Activated CD4-positive, alpha-beta T cell treated with anti-CD3 and anti-CD28 coated beads for 48 hours (primary cell): Measurements from ENCODE around the gene MTMR3.
"Not testable (repeated sequence)": the region's sequence is repeated elsewhere in the genome, so short reads cannot be mapped to it uniquely, and the experiment has no call there.

Experiments used
- DNase-seq: peaks from one replicate; pipeline ENCODE4 v3.0.0-alpha.2; 2020

The MTMR3 gene

GRCh38 chr22:30061094-30061493 lies 178.1 kb downstream of the MTMR3 start:
- DNase-seq = not testable (repeated sequence)

GRCh38 chr22:30062259-30062658 lies 179.3 kb downstream of the MTMR3 start:
- no peak for DNase-seq

- DNase-seq = no peak
These were observed 180.0 kb downstream of the MTMR3 start for GRCh38 chr22:30062950-30063349.

GRCh38 chr22:30064172-30064571 lies 181.2 kb downstream of the MTMR3 start:
- no peak for DNase-seq

GRCh38 chr22:30073743-30074142 lies 190.8 kb downstream of the MTMR3 start:
- DNase-seq = no peak

- no peak for DNase-seq
These were observed 191.2 kb downstream of the MTMR3 start for GRCh38 chr22:30074147-30074546.

GRCh38 chr22:30074994-30075393 lies 192.0 kb downstream of the MTMR3 start:
- DNase-seq = no peak

- no peak for DNase-seq
These were observed 194.4 kb downstream of the MTMR3 start for GRCh38 chr22:30077279-30077880.

GRCh38 chr22:30078320-30079311 lies 195.6 kb downstream of the MTMR3 start:
- peak; percentile 32 for DNase-seq

- no peak for DNase-seq
These were observed 197.1 kb downstream of the MTMR3 start, which contains the start of gene HORMAD2 for GRCh38 chr22:30079952-30080533. HORMAD2 (plus strand) TSS chr22:30080464; CDS start chr22:30093953, 13,489 bp downstream.
